ENCODE data around the gene TAF3.

DNA sequence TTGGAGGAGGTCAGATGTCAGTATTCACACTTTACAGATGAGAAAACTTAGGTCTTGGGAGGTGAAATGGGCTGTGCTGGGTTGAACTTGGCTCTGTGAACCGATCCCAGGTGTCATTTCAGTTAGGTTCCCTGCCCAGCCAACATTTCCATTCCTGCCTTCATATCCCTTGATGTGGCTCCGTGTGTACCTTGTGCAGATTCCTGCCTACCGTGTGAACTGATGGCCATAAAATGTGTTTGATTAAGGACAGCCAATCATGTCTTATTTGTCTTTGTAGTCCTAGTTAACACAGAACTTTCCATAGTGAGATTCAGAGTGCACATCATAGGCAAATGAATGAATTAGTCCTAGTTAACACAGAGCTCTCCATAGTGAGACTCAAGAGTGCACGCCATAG, 135.1 kb downstream of the TAF3 start:
- TF ChIP-seq, protein P1, sequence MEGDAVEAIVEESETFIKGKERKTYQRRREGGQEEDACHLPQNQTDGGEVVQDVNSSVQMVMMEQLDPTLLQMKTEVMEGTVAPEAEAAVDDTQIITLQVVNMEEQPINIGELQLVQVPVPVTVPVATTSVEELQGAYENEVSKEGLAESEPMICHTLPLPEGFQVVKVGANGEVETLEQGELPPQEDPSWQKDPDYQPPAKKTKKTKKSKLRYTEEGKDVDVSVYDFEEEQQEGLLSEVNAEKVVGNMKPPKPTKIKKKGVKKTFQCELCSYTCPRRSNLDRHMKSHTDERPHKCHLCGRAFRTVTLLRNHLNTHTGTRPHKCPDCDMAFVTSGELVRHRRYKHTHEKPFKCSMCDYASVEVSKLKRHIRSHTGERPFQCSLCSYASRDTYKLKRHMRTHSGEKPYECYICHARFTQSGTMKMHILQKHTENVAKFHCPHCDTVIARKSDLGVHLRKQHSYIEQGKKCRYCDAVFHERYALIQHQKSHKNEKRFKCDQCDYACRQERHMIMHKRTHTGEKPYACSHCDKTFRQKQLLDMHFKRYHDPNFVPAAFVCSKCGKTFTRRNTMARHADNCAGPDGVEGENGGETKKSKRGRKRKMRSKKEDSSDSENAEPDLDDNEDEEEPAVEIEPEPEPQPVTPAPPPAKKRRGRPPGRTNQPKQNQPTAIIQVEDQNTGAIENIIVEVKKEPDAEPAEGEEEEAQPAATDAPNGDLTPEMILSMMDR (IDR thresholded peaks at IDR 0.05) = no peak
- TF ChIP-seq EP300 (IDR thresholded peaks at IDR 0.05) = no peak
